Kidney (tissue), 14 donors: ENCODE measurements around the gene SLC5A6. TPM values are rescaled to one million over a fixed set of nuclear protein-coding genes. Genes with fewer than 3 reads are reported as not detected.

Experiments used
- DNase-seq, 5 donors: peaks; one replicate each; pipeline ENCODE4 v3.0.0-alpha.2; 2013 to 2020
- FAIRE-seq: peaks from 2 replicates; lab custom pipeline; 2012; peaks lifted over from hg19 to GRCh38; lab: Jason Lieb, UNC
- H3K27ac ChIP-seq, 2 donors: one replicate each; pipeline ENCODE4 v1.7.0; 2013; ENCODE audit warnings: low read depth in 2 of 2, low read length in 2 of 2, inconsistent platforms in 1 of 2
- H3K27me3 ChIP-seq: one replicate; pipeline ENCODE4 v1.7.1; 2013; ENCODE audit warnings: low read length, inconsistent platforms; ENCODE audit not compliant: control insufficient read depth, insufficient read depth
- H3K36me3 ChIP-seq, 3 donors: one replicate each; pipeline versions ENCODE4 v1.7.0 to v1.7.1; 2013; ENCODE audit warnings: low read length in 3 of 3, control low read depth in 1 of 3, inconsistent platforms in 1 of 3; ENCODE audit not compliant: insufficient read depth in 3 of 3, control insufficient read depth in 2 of 3
- H3K4me1 ChIP-seq, 3 donors: one replicate each; pipeline versions ENCODE4 v1.7.0 to v1.7.1; 2013; ENCODE audit warnings: low read length in 3 of 3, inconsistent platforms in 1 of 3, low read depth in 1 of 3; ENCODE audit not compliant: control insufficient read depth in 2 of 3, insufficient read depth in 2 of 3
- H3K4me3 ChIP-seq, 3 donors: one replicate each; pipeline versions ENCODE4 v1.7.0 to v1.8.1; 2013; ENCODE audit warnings: low read length in 3 of 3, control low read depth in 1 of 3, inconsistent platforms in 1 of 3
- H3K9ac ChIP-seq, 3 donors: one replicate each; pipeline versions ENCODE4 v1.7.0 to v1.7.1; 2013; ENCODE audit warnings: low read length in 3 of 3, control low read depth in 1 of 3, inconsistent platforms in 1 of 3
- H3K9me3 ChIP-seq, 3 donors: one replicate each; pipeline versions ENCODE4 v1.7.0 to v1.7.1; 2013; ENCODE audit warnings: low read length in 3 of 3, control low read depth in 1 of 3, inconsistent platforms in 1 of 3; ENCODE audit not compliant: control insufficient read depth in 2 of 3, insufficient read depth in 1 of 3
- CTCF ChIP-seq: IDR thresholded peaks from 3 replicates; pipeline ENCODE4 v1.5.1; 2012; ENCODE audit warnings: mild to moderate bottlenecking, moderate library complexity, borderline replicate concordance; ENCODE audit not compliant: insufficient read depth; ENCODE audit errors: extremely low read depth
- intact Hi-C: fragments of 100-400 bp; cut with DNase I; formaldehyde crosslinking; loops from one replicate; pipeline ENCODE4 v1.11.1; 2022
- polyA plus RNA-seq: library from polyadenylated mRNA; stranded (reverse); fragments of 350-450 nt; fragmentation: Illumina TruSeq; extraction: RNeasy Lipid Tissue Mini Kit (QIAGEN cat#74804); gene quantifications from one replicate; pipeline ENCODE4 v1.2.3, GENCODE V29; 2014; ENCODE audit warnings: low read depth, low replicate concordance; ENCODE audit not compliant: insufficient read depth
- total RNA-seq: library from RNA; stranded (reverse); fragmentation: NEBNext Ultra II Directional; extraction: Animal tissue kit (Norgen Biotek cat#: 25700); gene quantifications from one replicate; pipeline ENCODE4 v1.2.1, GENCODE V29; 2021
- donor health status: control.
- donor health status: control.
- donor health status: control.
- donor health status: control.
- donor health status: control.
- donor health status: DM: yes; HTN: yes; CAD: no.
- donor health status: Normal renal cell carcinoma (clear cell type).

The SLC5A6 gene
- total and polyA plus RNA-seq, 2 donors from 2014 or later = 10.8 to 27.8 TPM

GRCh38 chr2:27225526-27225925 is 13.5 kb upstream of the SLC5A6 start:
- DNase-seq = no peak
- H3K4me3 ChIP-seq = no peak overlapping the region
- H3K27ac ChIP-seq = no peak overlapping the region
- H3K9ac ChIP-seq = no peak overlapping the region
- TF ChIP-seq CTCF = no peak
- no peak for FAIRE-seq
- intact Hi-C loops = no loop called here
- H3K9me3 ChIP-seq = no peaks in the 10 kb centered on the region
- H3K27me3 ChIP-seq = no peaks in the 10 kb centered on the region
- no peaks in the 10 kb centered on the region for H3K4me1 ChIP-seq
- H3K36me3 ChIP-seq = peaks cover 4 to 44% (median 27%) of the 10 kb centered on the region in 3 donors

- H3K4me1 ChIP-seq = no peaks in the 10 kb centered on the region
- H3K27me3 ChIP-seq = no peaks in the 10 kb centered on the region
- H3K36me3 ChIP-seq = peaks cover 6 to 38% (median 27%) of the 10 kb centered on the region in 3 donors
- no peak overlapping the region for H3K9ac ChIP-seq
- no peak for FAIRE-seq
- intact Hi-C loops = no loop called here
- DNase-seq = no peak
- no peak overlapping the region for H3K4me3 ChIP-seq
- no peak for TF ChIP-seq CTCF
- H3K27ac ChIP-seq = no peak overlapping the region
- no peaks in the 10 kb centered on the region for H3K9me3 ChIP-seq
These were observed 11.3 kb upstream of the SLC5A6 start for GRCh38 chr2:27223416-27223815.

GRCh38 chr2:27222407-27222806 is 10.3 kb upstream of the SLC5A6 start:
- DNase-seq = no peak
- TF ChIP-seq CTCF = no peak
- H3K9ac ChIP-seq = no peak overlapping the region
- H3K9me3 ChIP-seq = no peaks in the 10 kb centered on the region
- H3K27me3 ChIP-seq = no peaks in the 10 kb centered on the region
- peaks cover 4 to 35% (median 27%) of the 10 kb centered on the region in 3 donors for H3K36me3 ChIP-seq
- intact Hi-C loops = no loop called here
- peaks cover 0 to 4% (median 0%) of the 10 kb centered on the region in 3 donors for H3K4me1 ChIP-seq
- no peak overlapping the region for H3K27ac ChIP-seq
- no peak overlapping the region for H3K4me3 ChIP-seq
- no peak for FAIRE-seq

GRCh38 chr2:27221166-27221565 is 9.1 kb upstream of the SLC5A6 start:
- DNase-seq (no peak), FAIRE-seq (no peak)
- peaks cover 0 to 7% (median 0%) of the 10 kb centered on the region in 3 donors for H3K4me1 ChIP-seq
- H3K9ac ChIP-seq = no peak overlapping the region
- no peak overlapping the region for H3K27ac ChIP-seq
- peaks cover 4 to 34% (median 21%) of the 10 kb centered on the region in 3 donors for H3K36me3 ChIP-seq
- intact Hi-C loops = no loop called here
- TF ChIP-seq CTCF = no peak
- H3K27me3 ChIP-seq = no peaks in the 10 kb centered on the region
- H3K4me3 ChIP-seq = no peak overlapping the region
- H3K9me3 ChIP-seq = no peaks in the 10 kb centered on the region
